Activated CD8-positive, alpha-beta memory T cell treated with anti-CD3 and anti-CD28 coated beads for 36 hours (primary cell): ENCODE data around the gene FAM222A. TPM values are rescaled to one million over a fixed set of nuclear protein-coding genes. Genes with fewer than 3 reads are reported as not detected.

Experiments
- CTCF ChIA-PET: fragments of 350-600 bp; sonication (Branson Sonifier 250); formaldehyde crosslinking; loops from one replicate; lab custom pipeline; 2021; ENCODE audit warnings: antibody characterized with exemption; lab: Charles Lee
- POLR2A ChIA-PET: fragments of 350-600 bp; sonication (Branson Sonifier 250); formaldehyde crosslinking; loops from one replicate; lab custom pipeline; 2021; ENCODE audit warnings: antibody characterized with exemption; lab: Charles Lee
- total RNA-seq, 2 experiments: library from RNA; stranded (reverse); gene quantifications; one replicate each; pipeline ENCODE4 v1.2.3, GENCODE V29; 2021

The FAM222A gene
- total RNA-seq, 2 experiments from 2014 or later: 2.1 to 2.5 TPM

DNA sequence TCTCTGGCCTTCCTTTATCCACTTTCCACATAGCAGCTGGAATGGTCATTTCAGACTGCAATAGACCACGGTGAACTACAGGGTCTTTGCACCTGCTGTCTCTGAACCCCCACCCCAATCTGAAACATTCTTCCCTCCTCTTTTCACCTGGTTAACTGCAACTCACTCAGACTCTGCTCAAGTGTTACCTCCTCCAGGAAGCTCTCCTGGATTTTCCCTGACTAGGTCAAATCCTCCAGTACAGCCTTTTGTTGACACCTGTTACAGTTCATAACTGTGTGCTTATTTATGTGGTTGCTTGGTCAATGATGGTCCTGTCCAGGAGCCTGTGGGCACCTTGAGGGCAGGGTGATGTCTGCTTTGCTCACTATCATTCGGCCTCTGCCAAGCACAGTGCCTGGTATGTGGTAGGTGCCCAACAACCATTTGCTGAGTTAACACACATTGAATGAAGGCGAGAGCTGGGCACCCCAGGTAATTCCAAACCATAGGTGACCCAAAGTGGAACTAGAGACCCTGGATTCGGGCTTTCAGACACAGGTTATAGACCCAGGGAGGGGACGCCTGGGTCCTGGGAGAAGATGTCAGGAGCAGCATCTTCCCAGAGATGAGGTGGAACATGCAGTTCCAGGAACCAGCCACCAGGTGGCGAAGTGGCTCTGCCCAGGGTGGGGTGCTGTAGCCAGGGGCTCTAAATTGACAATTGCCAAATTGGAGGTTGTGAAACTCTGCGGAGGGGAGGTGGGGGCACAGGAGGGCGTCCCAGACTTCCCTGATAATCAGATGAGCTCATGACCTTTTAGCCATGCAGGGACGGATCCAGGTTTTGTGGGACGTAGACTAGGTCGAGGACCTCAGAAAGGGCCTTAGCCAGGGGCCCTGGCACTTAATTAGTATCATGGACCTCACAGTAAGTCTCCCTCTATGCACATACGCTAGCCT is 91.5 kb downstream of the FAM222A start:
- POLR2A ChIA-PET: no interaction called here

DNA sequence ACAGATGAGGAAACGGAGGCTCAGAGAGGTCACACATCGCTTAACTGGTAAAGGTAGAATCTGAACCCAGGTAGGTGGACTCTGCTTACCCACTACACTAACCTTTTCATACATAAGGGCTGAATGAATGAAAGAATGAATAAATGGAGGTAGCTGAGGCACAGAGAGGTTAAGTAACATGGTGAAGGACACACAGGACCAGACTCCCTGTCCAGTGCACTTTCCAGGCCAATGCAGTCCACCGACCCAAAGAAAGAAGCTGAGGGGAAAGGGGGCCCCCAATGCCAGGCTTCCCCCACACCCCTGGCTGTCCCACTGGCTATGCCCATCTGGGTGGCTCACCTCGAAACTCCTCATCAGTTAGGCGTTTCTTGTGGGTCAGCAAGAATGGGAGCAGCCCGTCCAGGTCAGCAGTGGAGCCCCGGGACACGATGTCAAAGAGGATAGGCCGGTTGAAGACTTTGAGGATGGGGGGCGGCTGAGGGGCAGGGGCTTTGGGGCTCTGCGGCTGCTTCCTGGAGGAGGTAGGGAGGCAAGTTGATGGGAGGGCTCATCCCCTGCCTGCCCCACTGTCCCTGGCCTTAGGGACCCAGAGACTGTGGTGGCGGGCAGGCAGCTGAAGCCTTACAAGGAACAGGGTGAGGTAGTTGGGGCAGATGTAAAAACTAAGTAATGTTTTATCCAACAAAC is 94.5 kb downstream of the FAM222A start:
- POLR2A ChIA-PET: no interaction called here
- CTCF ChIA-PET: no interaction called here

More for the DNA sequence above, 91.5 kb downstream of the FAM222A start:
- CTCF ChIA-PET: interaction anchor here (0.8 to 3.6 kb wide), 17 partner anchors 10 to 409 kb away, joined by 3 to 38 read pairs (median 3); no protein-coding TSS in a partner anchor

DNA sequence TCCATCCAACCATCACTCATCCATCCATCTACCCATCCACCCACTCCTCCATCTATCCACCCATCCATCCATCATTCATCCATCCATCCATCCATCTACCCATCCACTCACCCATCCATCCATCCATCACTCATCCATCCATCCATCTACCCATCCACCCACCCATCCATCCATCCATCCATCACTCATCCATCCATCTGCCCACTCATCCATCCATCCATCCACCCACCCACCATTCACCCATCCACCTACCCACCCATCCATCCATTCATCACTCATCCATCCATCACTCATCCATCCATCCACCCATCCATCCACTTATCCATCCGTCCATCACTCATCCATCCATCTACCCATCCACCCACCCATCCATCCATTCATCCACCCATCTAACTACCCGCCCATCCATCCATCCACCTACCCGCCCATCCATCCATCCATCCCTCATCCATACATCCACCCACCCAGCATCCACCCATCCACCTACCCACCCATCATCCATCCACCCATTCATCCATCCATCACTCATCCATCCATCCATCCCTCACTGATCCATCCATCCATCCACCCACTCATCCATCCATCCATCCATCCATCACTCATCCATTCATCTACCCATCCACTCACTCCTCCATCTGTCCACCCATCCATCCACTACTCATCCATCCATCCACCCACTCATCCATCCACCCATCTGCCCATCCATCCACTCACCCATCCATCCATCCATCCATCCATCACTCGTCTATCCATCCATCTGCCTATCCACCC is 95.4 kb downstream of the FAM222A start:
- ChIA-PET POLR2A (no interaction called here), CTCF (interaction anchor here (1.1 kb wide), 1 partner anchor 36 kb away, joined by 3 read pairs; no protein-coding TSS in a partner anchor)

DNA sequence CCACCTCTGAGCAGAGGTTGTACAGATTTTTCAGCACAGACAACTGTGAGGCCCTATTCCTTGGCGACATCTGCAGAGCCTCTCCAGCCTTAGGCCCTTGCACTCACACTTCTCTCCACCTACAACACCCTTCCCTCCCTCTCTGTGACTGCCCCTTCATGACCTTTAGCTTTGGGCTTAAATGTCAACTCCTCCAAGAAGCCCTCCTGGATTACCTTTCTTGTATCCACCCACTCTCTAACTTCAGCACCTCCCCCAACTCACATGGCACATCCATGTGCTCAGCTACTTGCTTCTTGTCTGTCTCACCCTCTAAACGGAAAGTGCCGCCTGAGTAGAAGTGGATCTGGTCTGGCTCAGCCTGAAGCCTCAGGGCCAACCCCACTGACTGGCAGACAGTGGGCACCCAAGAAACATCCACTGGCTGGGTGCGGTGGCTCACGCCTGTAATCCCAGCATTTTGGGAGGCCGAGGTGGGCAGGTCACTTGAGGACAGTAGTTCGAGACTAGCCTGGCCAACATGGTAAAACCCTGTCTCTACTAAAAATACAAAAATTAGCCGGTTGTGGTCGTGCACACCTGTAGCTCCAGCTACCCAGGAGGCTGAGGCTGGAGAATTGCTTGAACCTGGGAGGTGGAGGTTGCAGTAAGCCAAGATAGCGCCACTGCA is 97.5 kb downstream of the FAM222A start:
- ChIA-PET CTCF (interaction anchor here (0.9 kb wide), 1 partner anchor 42 kb away, joined by 3 read pairs; no protein-coding TSS in a partner anchor), POLR2A (no interaction called here)

DNA sequence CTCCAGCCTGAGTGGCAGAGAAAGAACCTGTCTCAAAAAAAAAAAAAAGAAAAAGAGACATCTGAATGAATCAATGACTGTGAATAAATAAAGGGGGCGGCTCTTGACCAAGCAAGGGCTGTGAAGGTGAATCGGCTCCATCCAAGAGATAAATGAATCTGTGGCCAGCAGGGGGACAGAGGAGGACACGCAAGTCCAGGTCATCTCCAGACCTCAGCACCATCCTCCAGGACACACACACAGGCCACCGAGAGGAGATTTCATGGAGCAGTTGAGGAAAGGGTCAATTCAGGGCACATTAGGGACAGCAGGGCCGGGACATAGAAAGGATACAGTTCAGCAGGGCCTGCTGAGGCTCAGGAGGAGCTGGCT is 98.0 kb downstream of the FAM222A start:
- POLR2A ChIA-PET: no interaction called here

DNA sequence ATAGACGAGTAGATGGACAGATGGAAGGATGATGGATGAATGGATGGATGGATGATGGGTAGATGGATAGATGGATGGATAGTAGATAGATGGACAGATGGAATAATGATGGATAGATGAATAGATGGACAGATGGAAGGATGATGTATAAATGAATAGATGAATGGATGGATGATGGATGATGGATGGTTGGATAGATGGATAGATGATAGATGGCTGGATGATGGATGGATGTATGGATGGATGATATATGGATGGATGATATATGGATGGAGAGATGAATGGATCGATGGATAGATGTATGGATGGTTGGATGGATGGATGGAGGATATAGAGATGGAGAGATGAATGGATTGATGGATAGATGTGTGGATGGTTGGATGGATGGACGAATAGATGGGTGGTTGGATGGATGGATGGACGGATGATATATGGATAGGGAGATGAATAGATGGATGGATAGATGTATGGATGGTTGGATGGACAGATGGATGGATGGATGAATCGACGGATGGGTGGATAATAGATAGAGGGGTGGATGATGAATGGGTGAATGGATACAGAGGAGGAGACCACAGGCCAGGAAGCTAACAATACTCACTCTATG is 100.3 kb downstream of the FAM222A start:
- POLR2A ChIA-PET: no interaction called here
- CTCF ChIA-PET: interaction anchor here (1.3 kb wide), 1 partner anchor 31 kb away, joined by 5 read pairs; no protein-coding TSS in a partner anchor

More for the DNA sequence above, 98.0 kb downstream of the FAM222A start:
- CTCF ChIA-PET: no interaction called here

DNA sequence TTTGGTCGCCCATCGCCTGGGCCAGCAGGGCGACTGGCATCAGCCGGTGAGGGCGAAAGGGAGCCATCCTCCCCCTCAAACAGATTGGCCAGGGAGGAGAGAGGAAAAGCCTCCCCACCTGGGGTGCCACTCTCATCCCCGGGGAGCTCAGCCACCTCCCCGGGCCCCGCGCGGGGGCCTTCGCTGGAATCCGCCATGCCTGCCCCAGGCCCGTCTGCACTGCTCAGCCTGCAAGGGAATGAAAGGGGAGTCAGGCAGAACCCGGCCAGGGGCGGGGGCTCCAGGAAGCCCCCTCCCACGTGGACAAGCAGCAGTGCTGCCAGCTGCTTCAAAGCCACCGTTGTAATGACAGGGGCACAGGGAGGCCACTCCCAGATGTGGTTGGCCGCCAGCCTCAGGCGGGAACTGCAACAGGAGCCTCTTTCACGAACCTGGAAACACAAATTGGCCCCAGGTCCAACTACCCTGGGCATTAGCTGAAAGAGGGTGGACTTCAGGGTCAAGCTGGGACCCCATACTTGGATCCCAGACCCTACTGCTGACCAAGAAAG is 101.0 kb downstream of the FAM222A start:
- POLR2A ChIA-PET: no interaction called here
- CTCF ChIA-PET: interaction anchor here (1.3 kb wide), 1 partner anchor 30 kb away, joined by 5 read pairs; no protein-coding TSS in a partner anchor

DNA sequence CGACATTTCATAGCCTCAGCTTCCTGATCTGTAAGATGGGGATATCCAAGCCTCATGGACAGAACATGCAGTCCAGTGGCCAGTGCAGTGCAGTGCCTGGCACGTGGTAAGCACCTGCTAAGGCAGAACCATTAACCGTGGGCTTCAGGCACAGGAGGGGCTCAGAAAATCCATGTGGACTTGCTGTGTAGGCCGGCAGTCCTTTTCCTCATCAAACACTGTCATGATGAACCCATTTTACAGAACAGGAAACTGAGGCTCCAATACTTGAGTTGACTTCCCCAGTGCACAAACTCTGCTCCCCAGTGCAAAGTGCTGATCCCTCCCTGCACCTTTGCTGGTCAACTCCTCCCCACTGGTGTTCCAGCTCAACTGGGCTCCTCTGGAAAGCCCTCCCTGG is 101.6 kb downstream of the FAM222A start:
- CTCF ChIA-PET: no interaction called here
- POLR2A ChIA-PET: no interaction called here

DNA sequence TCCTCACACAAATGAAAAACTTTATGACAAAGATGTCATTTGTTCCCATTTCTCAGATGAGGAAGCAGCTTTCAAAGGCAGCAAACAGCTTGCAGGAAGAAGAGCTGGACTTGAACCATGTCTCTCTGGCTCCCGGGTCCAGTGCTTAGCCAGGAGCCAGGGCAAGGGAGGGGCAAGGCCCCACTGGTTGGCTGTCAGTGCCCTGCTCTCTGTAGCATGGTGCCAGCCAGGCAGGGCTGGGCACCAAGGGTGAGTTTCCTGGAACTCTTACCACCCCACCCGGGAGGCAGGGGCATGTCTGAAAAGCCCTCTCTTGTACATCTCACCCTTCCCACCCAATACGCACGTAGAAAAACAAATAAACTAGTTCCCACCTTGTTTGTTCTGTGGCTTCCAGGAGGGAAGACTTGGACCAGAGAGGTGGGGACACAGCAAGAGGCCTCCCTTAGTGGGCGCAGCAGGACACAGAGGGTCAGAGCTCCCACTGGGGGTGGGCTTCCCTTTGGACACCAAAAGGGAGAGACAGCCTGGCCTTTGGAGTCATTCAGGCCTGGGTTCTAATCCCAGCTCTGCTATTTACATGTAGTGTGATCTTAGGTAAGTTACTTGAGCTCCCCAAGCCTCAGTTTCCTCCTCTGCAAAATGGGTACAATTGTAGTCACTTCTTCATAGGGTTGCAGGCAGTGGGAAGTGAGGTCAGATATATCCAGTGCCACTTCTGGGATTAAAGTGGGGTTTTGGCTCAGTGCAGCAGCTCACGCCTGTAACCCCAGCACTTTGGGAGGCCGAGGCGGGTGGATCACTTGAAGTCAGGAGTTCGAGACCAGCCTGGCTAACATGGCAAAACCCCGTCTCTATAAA is 102.4 kb downstream of the FAM222A start:
- ChIA-PET CTCF (interaction anchor here (1.4 kb wide), 1 partner anchor 29 kb away, joined by 4 read pairs; no protein-coding TSS in a partner anchor), POLR2A (no interaction called here)

DNA sequence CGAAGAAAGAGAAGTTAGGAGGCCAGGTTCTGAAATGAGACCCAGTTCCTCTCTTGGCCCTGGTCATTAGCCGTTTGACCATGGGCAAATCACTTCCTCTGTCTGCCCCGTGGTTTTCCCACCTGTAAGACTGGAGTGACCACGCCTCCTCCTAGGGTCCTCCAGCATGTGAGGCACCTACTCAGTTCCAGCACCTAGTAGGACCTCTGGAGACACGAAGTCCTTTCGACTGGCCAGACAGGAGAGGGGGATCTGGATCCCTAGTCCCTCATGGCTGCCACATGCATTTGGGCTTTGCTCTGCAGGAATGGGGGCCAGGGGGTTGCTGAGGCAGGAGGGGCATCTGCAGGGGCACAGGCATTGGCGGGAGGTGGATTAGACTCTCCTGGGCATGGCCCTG is 103.2 kb downstream of the FAM222A start:
- ChIA-PET CTCF (interaction anchor here (1.4 kb wide), 1 partner anchor 28 kb away, joined by 4 read pairs; no protein-coding TSS in a partner anchor), POLR2A (no interaction called here)

DNA sequence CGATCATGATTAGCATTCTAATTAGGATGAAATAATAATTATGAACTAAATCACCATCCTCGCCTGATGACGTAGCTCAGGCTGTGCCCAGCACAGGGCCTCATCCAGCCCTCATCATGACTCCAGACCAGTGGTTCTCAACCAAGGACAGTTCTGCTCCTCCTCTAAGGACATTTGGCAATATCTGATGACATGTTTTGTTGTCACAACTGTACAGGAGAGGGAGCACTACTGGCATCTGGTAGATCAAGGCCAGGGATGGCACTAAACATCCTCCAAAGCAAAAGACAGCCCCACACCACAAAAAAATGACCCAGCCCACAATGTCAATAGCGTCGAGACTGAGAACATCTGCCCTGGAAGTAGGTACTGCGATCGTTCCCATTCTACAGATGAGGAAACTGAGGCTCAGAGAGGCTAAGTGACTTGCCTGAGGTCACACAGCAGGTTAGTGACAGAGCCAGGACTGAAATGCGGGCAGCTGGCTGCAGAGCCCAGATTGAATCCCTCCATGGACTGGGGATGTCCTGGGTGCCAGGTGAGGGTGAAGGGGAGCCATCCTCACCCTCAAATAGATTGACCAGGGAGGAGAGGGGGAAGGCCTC is 104.1 kb downstream of the FAM222A start:
- POLR2A ChIA-PET: no interaction called here
- CTCF ChIA-PET: interaction anchor here (1.4 kb wide), 1 partner anchor 42 kb away, joined by 4 read pairs; no protein-coding TSS in a partner anchor

DNA sequence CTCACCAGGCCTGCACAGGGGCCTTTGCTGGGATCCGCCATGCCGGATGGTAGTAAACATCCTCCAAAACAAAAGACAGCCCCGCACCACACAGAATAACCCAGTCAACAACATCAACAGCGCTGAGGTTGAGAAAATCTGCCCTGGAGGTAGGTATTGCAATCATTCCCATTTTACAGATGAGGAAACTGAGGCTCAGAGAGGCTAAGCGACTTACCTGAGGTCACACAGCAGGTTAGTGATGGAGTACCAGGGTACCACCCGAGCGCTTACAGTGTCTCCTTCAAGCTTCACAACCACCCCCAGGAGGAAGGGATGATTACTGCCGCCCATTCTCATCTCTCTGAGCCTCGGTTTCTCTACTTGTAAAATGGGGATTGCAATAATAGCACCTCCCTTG is 104.6 kb downstream of the FAM222A start:
- CTCF ChIA-PET: interaction anchor here (1.4 kb wide), 1 partner anchor 42 kb away, joined by 4 read pairs; no protein-coding TSS in a partner anchor
- POLR2A ChIA-PET: no interaction called here

DNA sequence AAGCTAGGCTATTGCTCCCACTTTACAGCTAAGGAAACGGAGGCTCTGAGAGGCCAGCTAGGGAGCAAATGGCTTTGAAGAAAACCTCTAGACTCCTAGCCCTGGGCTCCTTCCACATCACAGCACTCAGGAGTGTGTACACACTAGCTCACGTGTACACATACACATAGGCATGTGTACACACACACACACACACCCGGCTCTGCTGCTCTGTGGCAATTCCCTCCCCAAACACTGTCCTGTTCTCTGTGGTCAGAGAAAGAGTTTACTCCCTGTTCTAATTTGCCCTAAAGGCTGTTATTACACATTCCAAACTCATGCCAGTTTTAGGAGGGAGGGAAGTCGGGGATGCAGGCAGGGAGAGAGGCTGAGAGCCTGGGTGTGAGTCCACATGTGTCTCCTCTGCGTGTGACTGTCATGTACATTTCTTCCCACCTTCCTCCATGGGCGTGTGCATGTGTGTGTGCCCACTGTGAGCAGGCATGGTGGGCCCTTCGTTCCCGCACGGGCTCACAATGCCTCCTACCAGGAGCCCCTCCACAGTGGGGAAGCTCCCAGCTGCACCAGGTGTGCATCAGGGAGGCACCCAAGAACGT is 105.4 kb downstream of the FAM222A start:
- ChIA-PET POLR2A (no interaction called here), CTCF (interaction anchor here (1.1 to 1.4 kb wide), 2 partner anchors 26 to 43 kb away, joined by 3 to 4 read pairs; no protein-coding TSS in a partner anchor)
